ENCODE measurements around the gene LRRC8B. TPM values are rescaled to one million over a fixed set of nuclear protein-coding genes. Genes with fewer than 3 reads are reported as not detected.

The LRRC8B gene
- total RNA-seq, 4 donors from 2014 or later, result 12.2 to 16.3 (median 13.8) TPM

GRCh38 chr1:89633800-89634625, 109.4 kb downstream of the LRRC8B start:
- no peak for TF ChIP-seq CTCF (IDR thresholded peaks at IDR 0.05; ENCODE audit: low read depth)

- no peak for TF ChIP-seq CTCF (IDR thresholded peaks at IDR 0.05; ENCODE audit: low read depth)
Observed at GRCh38 chr1:89635825-89636815, 111.5 kb downstream of the LRRC8B start.

- no peak for TF ChIP-seq CTCF (IDR thresholded peaks at IDR 0.05; ENCODE audit: low read depth)
Observed at GRCh38 chr1:89637496-89637895, 112.9 kb downstream of the LRRC8B start.

- no peak for TF ChIP-seq CTCF (IDR thresholded peaks at IDR 0.05; ENCODE audit: low read depth)
Observed at GRCh38 chr1:89640440-89640839, 115.8 kb downstream of the LRRC8B start.

GRCh38 chr1:89641781-89642180, 117.2 kb downstream of the LRRC8B start:
- no peak for TF ChIP-seq CTCF (IDR thresholded peaks at IDR 0.05; ENCODE audit: low read depth)

GRCh38 chr1:89643577-89643976, 118.9 kb downstream of the LRRC8B start:
- no peak for TF ChIP-seq CTCF (IDR thresholded peaks at IDR 0.05; ENCODE audit: low read depth)

All from subcutaneous adipose tissue (tissue), 4 donors.